Smooth muscle cell (in vitro differentiated cells): ENCODE measurements around the gene PARL. TPM values are rescaled to one million over a fixed set of nuclear protein-coding genes. Genes with fewer than 3 reads are reported as not detected.

ENCODE experiments used
- DNase-seq: peaks from one replicate; lab custom pipeline; 2025; ENCODE audit not compliant: unreplicated experiment; lab: John Stamatoyannopoulos, UW
- H2AFZ ChIP-seq: fragments of 200-600 bp; sonication (generic); 2 replicates; pipeline ENCODE4 v1.6.0; 2016; ENCODE audit warnings: antibody characterized with exemption, low read depth, mild to moderate bottlenecking
- H3F3A ChIP-seq: fragments of 200-600 bp; sonication (generic); 2 replicates; pipeline ENCODE4 v1.6.0; 2017; ENCODE audit warnings: antibody characterized with exemption, low read depth
- H3K27ac ChIP-seq: fragments of 200-600 bp; sonication (generic); 2 replicates; pipeline ENCODE4 v1.5.1; 2016; ENCODE audit warnings: low read depth, mild to moderate bottlenecking
- H3K27me3 ChIP-seq: fragments of 200-600 bp; sonication (generic); 2 replicates; pipeline ENCODE4 v1.6.1; 2016; ENCODE audit warnings: low read depth, mild to moderate bottlenecking
- H3K36me3 ChIP-seq: fragments of 200-600 bp; sonication (generic); 2 replicates; pipeline ENCODE4 v1.5.1; 2016; ENCODE audit warnings: low read depth
- H3K4me1 ChIP-seq: fragments of 200-600 bp; sonication (generic); 2 replicates; pipeline ENCODE4 v1.5.1; 2016; ENCODE audit warnings: low read depth
- H3K4me2 ChIP-seq: fragments of 200-600 bp; sonication (generic); 2 replicates; pipeline ENCODE4 v1.6.0; 2016; ENCODE audit warnings: mild to moderate bottlenecking
- H3K4me3 ChIP-seq: fragments of 200-600 bp; sonication (generic); 2 replicates; pipeline ENCODE4 v1.5.1; 2016; ENCODE audit warnings: mild to moderate bottlenecking
- H3K79me2 ChIP-seq: fragments of 200-600 bp; sonication (generic); 2 replicates; pipeline ENCODE4 v1.6.0; 2016; ENCODE audit warnings: low read depth, mild to moderate bottlenecking
- H3K9ac ChIP-seq: fragments of 200-600 bp; sonication (generic); 2 replicates; pipeline ENCODE4 v1.6.0; 2016; ENCODE audit warnings: low read depth
- H3K9me3 ChIP-seq: fragments of 200-600 bp; sonication (generic); replicated peaks from 2 replicates; pipeline ENCODE4 v1.5.1; 2016; ENCODE audit warnings: low read depth
- H4K20me1 ChIP-seq: fragments of 200-600 bp; sonication (generic); 2 replicates; pipeline ENCODE4 v1.6.0; 2016; ENCODE audit warnings: low read depth
- WGBS: methylation state at CpG from one replicate; pipeline ENCODE4 v1.1.7; 2016; ENCODE audit warnings: low lambda C conversion rate; 5-methylcytosine and 5-hydroxymethylcytosine counted together
- polyA plus RNA-seq: library from polyadenylated mRNA; unstranded; fragments of >200 nt; fragmentation: Nextera tagmentation; extraction: Ambion mirVana; gene quantifications from 2 replicates; pipeline ENCODE4 v1.2.1, GENCODE V29; 2016
- total RNA-seq: library from RNA; depleted of rRNA; stranded (reverse); fragments of >200 nt; gene quantifications from 2 replicates; pipeline ENCODE4 v1.2.3, GENCODE V29; 2014
- TF ChIP-seq, protein P1 (sequence below): fragments of 200-600 bp; sonication (generic); IDR thresholded peaks from 2 replicates; pipeline ENCODE4 v1.5.1; 2017; ENCODE audit warnings: borderline replicate concordance, mild to moderate bottlenecking, antibody characterized with exemption; ENCODE audit not compliant: insufficient read depth, poor library complexity, severe bottlenecking

The PARL gene
- total and polyA plus RNA-seq, 2 experiments from 2014 or later, result 53.7 to 79.3 TPM

DNA sequence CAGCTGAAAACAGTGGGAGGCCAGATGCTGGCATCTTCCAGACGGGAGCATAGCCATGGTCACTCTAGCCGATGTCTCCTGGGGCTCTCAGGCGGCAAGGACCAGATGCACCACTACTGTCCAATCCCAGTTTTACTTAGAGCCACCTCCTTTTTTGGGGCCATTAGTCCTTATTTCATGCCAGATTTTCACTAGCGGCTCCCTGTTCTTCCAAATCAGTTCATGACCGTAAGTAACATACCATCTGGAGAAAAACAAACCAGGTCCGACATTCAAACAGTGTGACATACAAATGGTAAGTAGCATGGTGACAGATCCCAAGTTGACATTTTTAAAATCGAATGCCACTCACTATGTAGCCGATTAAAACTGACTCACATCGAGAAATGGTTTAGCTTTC lies 55.2 kb downstream of the PARL start:
- Histone ChIP-seq H3K4me3 (no peak overlapping the region), H3K9ac (no peak overlapping the region), H3K9me3 (no peaks in the 10 kb centered on the region), H2AFZ (no peak overlapping the region), H3K79me2 (no peaks in the 10 kb centered on the region), H3K36me3 (no peaks in the 10 kb centered on the region), H3K27me3 (no peaks in the 10 kb centered on the region), H4K20me1 (peaks cover 9% of the 10 kb centered on the region), H3F3A (no peaks in the 10 kb centered on the region), H3K27ac (no peak overlapping the region), H3K4me1 (peaks cover 1% of the 10 kb centered on the region), H3K4me2 (no peak overlapping the region)
- no peak for DNase-seq
- WGBS, result 99% methylated on average over 9 of the region's 9 CpGs
- TF ChIP-seq, protein P1, sequence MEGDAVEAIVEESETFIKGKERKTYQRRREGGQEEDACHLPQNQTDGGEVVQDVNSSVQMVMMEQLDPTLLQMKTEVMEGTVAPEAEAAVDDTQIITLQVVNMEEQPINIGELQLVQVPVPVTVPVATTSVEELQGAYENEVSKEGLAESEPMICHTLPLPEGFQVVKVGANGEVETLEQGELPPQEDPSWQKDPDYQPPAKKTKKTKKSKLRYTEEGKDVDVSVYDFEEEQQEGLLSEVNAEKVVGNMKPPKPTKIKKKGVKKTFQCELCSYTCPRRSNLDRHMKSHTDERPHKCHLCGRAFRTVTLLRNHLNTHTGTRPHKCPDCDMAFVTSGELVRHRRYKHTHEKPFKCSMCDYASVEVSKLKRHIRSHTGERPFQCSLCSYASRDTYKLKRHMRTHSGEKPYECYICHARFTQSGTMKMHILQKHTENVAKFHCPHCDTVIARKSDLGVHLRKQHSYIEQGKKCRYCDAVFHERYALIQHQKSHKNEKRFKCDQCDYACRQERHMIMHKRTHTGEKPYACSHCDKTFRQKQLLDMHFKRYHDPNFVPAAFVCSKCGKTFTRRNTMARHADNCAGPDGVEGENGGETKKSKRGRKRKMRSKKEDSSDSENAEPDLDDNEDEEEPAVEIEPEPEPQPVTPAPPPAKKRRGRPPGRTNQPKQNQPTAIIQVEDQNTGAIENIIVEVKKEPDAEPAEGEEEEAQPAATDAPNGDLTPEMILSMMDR, result no peak

DNA sequence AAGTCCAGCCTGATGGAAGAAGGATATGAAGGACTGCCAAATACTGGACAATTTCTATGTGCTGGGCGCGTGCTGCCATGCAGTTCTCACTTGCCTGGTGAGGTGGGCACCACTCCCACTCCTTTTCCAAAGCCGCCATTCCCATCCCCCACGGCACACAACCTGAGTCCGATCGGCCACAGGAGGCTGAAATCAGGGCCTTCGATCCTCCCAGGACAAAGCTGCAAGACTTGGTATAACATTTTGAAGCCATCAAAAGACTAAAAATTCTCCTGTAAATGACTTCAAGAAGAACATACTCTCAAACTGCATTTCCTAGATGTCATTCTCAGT lies 56.2 kb downstream of the PARL start:
- TF ChIP-seq, protein P1, result no peak
- Histone ChIP-seq H3K4me1 (peaks cover 7% of the 10 kb centered on the region), H3K36me3 (no peaks in the 10 kb centered on the region), H3K4me2 (no peak overlapping the region), H3K9ac (no peak overlapping the region), H3K4me3 (no peak overlapping the region), H4K20me1 (peaks cover 9% of the 10 kb centered on the region), H3K9me3 (no peaks in the 10 kb centered on the region), H3K27me3 (no peaks in the 10 kb centered on the region), H3K27ac (no peak overlapping the region), H3K79me2 (no peaks in the 10 kb centered on the region), H2AFZ (no peak overlapping the region), H3F3A (no peaks in the 10 kb centered on the region)
- 93% methylated on average over 7 of the region's 7 CpGs for WGBS
- no peak for DNase-seq

DNA sequence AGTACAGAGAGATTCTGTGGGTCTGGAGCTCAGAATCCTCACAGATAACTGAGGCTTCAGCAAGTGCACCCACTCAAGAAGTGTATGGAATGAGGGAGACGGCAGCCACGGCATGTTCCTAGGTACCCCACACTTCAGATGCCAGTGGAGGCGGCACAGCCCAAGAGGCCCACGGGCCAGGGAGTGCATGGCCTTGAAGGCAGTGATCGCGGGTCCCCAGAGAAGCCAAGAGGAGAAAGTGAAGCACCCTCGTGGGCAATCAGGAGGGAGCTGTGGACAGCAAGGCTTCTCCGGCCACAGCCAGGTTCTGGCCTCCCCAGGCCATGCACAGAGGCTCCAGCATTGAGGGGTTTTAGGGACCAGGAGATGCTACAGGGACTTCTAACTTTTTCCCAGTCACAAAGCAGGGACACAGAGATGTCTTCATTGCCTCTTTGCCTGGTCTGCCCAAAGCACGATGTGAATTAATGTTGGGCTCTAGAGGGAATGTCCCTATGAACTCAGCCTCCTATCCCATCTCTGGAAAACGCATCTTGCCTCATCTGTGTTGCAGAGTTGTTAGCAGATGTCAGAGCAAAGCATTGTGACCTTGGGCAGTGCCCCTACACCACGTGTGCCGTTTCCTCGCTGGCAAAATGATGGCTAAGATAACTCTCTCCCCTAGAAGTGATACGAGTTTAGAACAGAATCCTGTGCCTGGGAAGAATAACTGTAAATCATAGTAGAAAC lies 56.7 kb downstream of the PARL start:
- no peak for DNase-seq
- 96% methylated on average over 14 of the region's 14 CpGs for WGBS
- Histone ChIP-seq H3K79me2 (no peaks in the 10 kb centered on the region), H3F3A (no peaks in the 10 kb centered on the region), H2AFZ (no peak overlapping the region), H3K4me1 (peaks cover 7% of the 10 kb centered on the region), H3K4me3 (no peak overlapping the region), H3K27ac (no peak overlapping the region), H3K9me3 (no peaks in the 10 kb centered on the region), H3K36me3 (no peaks in the 10 kb centered on the region), H3K9ac (no peak overlapping the region), H3K27me3 (no peaks in the 10 kb centered on the region), H3K4me2 (no peak overlapping the region), H4K20me1 (peaks cover 9% of the 10 kb centered on the region)
- TF ChIP-seq, protein P1, result no peak
